Keratinocyte (primary cell): ENCODE data around the gene COA4. TPM values are rescaled to one million over a fixed set of nuclear protein-coding genes. Genes with fewer than 3 reads are reported as not detected.

Experiments
- DNase-seq: peaks from one replicate; pipeline ENCODE4 v3.0.0-alpha.2; 2011; ENCODE audit warnings: low read depth, missing footprints, low spot score
- FAIRE-seq: peaks from 2 replicates; lab custom pipeline; 2011; peaks lifted over from hg19 to GRCh38; lab: Jason Lieb, UNC
- H2AFZ ChIP-seq: 2 replicates; pipeline ENCODE4 v1.6.0; 2012; ENCODE audit warnings: low read length, control low read depth, inconsistent platforms; ENCODE audit not compliant: control insufficient read depth
- H3K27ac ChIP-seq: 2 replicates; pipeline ENCODE4 v1.5.1; 2011; ENCODE audit warnings: low read length; ENCODE audit not compliant: control insufficient read depth, insufficient read depth
- H3K27me3 ChIP-seq: 3 replicates; pipeline ENCODE4 v1.6.0; 2011; ENCODE audit warnings: low read length; ENCODE audit not compliant: control insufficient read depth, insufficient read depth; ENCODE audit errors: extremely low read depth
- H3K36me3 ChIP-seq, 2 experiments: 2 replicates in 1 of 2; 3 replicates in 1 of 2; pipeline ENCODE4 v1.5.1; 2011; ENCODE audit warnings: low read length in 2 of 2, mild to moderate bottlenecking in 1 of 2; ENCODE audit not compliant: control insufficient read depth in 2 of 2, insufficient read depth in 2 of 2; ENCODE audit errors: extremely low read depth in 1 of 2
- H3K4me1 ChIP-seq: 3 replicates; pipeline ENCODE4 v1.5.1; 2011; ENCODE audit warnings: low read length; ENCODE audit not compliant: control insufficient read depth, insufficient read depth; ENCODE audit errors: extremely low read depth
- H3K4me2 ChIP-seq: 3 replicates; pipeline ENCODE4 v1.6.0; 2011; ENCODE audit warnings: low read depth, low read length; ENCODE audit not compliant: control insufficient read depth, insufficient read depth; ENCODE audit errors: extremely low read depth
- H3K4me3 ChIP-seq, 3 experiments: fragments of 200-600 bp in 1 of 3; sonication (generic) in 1 of 3; 2 replicates in 2 of 3; 3 replicates in 1 of 3; pipeline ENCODE4 v1.5.1; 2011 to 2016; ENCODE audit warnings: low read length in 3 of 3, mild to moderate bottlenecking in 3 of 3, control low read depth in 2 of 3, inconsistent platforms in 1 of 3, low read depth in 1 of 3, mixed read lengths in 1 of 3, mixed run types in 1 of 3, moderate library complexity in 1 of 3; ENCODE audit not compliant: control insufficient read depth in 2 of 3, insufficient read depth in 2 of 3; ENCODE audit errors: extremely low read depth in 1 of 3
- H3K79me2 ChIP-seq: 2 replicates; pipeline ENCODE4 v1.6.0; 2012; ENCODE audit warnings: low read length; ENCODE audit not compliant: control insufficient read depth, insufficient read depth
- H3K9ac ChIP-seq: 3 replicates; pipeline ENCODE4 v1.6.0; 2011; ENCODE audit warnings: low read length; ENCODE audit not compliant: control insufficient read depth, insufficient read depth; ENCODE audit errors: extremely low read depth
- H3K9me1 ChIP-seq: 3 replicates; pipeline ENCODE4 v1.6.0; 2011; ENCODE audit warnings: low read length; ENCODE audit not compliant: control insufficient read depth, insufficient read depth; ENCODE audit errors: extremely low read depth
- H3K9me3 ChIP-seq: 2 replicates; pipeline ENCODE4 v1.5.1; 2012; ENCODE audit warnings: low read depth, low read length; ENCODE audit not compliant: control insufficient read depth
- H4K20me1 ChIP-seq: 3 replicates; pipeline ENCODE4 v1.6.0; 2011; ENCODE audit warnings: low read length; ENCODE audit not compliant: control insufficient read depth, insufficient read depth; ENCODE audit errors: extremely low read depth
- EZH2 ChIP-seq: IDR thresholded peaks from one replicate; pipeline ENCODE4 v1.6.1; 2012; ENCODE audit warnings: inconsistent platforms, mild to moderate bottlenecking, low read length, moderate library complexity
- dilution Hi-C: fragments of 300-500 bp; cut with MboI; formaldehyde crosslinking; loops from one replicate; pipeline ENCODE4 v1.7.0; 2020; ENCODE audit warnings: low sequenced_read_pairs; ENCODE audit not compliant: extremely low pct_ligation_motif_present
- polyA plus RNA-seq, 5 experiments: library from polyadenylated mRNA; depleted of rRNA in 3 of 5; stranded (reverse) in 3 of 5; stranded (forward) in 1 of 5; unstranded in 1 of 5; fragments of >200 nt; gene quantifications; 1 replicate in 1 of 5; 2 replicates in 3 of 5; 3 replicates in 1 of 5; pipeline versions ENCODE4 v1.2.1 to v1.2.3, GENCODE V29; 2011 to 2012; ENCODE audit warnings: missing spikeins in 2 of 5, low read depth in 1 of 5, low replicate concordance in 1 of 5
- TF ChIP-seq, protein P1 (sequence below), 3 experiments: IDR thresholded peaks in 1 of 3; conservative IDR thresholded peaks in 1 of 3; optimal IDR thresholded peaks in 1 of 3; 2 replicates in 2 of 3; 3 replicates in 1 of 3; pipeline versions ENCODE3 to v1.5.1; 2011; ENCODE audit warnings: low read length in 3 of 3, mild to moderate bottlenecking in 3 of 3, moderate library complexity in 2 of 3, control low read depth in 1 of 3, inconsistent platforms in 1 of 3; ENCODE audit not compliant: insufficient read depth in 2 of 3; ENCODE audit errors: extremely low read depth in 1 of 3

The COA4 gene
- polyA plus RNA-seq, 1 donor (not counting 4 experiments of a cell fraction or from before 2014, with no cell fraction given), result 82.2 TPM

- DNase-seq (no peak), FAIRE-seq (no peak)
- dilution Hi-C loops, result no loop called here
- no peaks in the 10 kb centered on the region for H4K20me1 ChIP-seq
- no peak overlapping the region for H3K9ac ChIP-seq
- TF ChIP-seq, protein P1, sequence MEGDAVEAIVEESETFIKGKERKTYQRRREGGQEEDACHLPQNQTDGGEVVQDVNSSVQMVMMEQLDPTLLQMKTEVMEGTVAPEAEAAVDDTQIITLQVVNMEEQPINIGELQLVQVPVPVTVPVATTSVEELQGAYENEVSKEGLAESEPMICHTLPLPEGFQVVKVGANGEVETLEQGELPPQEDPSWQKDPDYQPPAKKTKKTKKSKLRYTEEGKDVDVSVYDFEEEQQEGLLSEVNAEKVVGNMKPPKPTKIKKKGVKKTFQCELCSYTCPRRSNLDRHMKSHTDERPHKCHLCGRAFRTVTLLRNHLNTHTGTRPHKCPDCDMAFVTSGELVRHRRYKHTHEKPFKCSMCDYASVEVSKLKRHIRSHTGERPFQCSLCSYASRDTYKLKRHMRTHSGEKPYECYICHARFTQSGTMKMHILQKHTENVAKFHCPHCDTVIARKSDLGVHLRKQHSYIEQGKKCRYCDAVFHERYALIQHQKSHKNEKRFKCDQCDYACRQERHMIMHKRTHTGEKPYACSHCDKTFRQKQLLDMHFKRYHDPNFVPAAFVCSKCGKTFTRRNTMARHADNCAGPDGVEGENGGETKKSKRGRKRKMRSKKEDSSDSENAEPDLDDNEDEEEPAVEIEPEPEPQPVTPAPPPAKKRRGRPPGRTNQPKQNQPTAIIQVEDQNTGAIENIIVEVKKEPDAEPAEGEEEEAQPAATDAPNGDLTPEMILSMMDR (optimal IDR thresholded peaks at IDR 0.05 in 1 of 3, IDR thresholded peaks at IDR 0.05 in 1 of 3, conservative IDR thresholded peaks at IDR 0.05 in 1 of 3; ENCODE audit: extremely low read depth in 1 of 3, insufficient read depth in 2 of 3, low read length in 3 of 3), result no peak
- no peak for TF ChIP-seq EZH2
- no peak overlapping the region for H2AFZ ChIP-seq
- no peak overlapping the region for H3K4me2 ChIP-seq
- H3K27ac ChIP-seq, result no peak overlapping the region
- H3K4me3 ChIP-seq, result no peak overlapping the region
- no peaks in the 10 kb centered on the region for H3K9me1 ChIP-seq
- H3K79me2 ChIP-seq, result no peaks in the 10 kb centered on the region
- no peaks in the 10 kb centered on the region for H3K9me3 ChIP-seq
- H3K4me1 ChIP-seq, result no peaks in the 10 kb centered on the region
- H3K27me3 ChIP-seq, result no peaks in the 10 kb centered on the region
- H3K36me3 ChIP-seq, result peaks cover 0 to 1% of the 10 kb centered on the region in 2 experiments
These were observed 46.4 kb downstream of the COA4 start for GRCh38 chr11:73830261-73830660.

Other genes with a start within 250 kb of the COA4 start
- 0.12 TPM in 1 of 3 replicates, not detected in the others for gene PLEKHB1, start 230.3 kb downstream of the COA4 start, polyA plus RNA-seq
- gene RAB6A, start 115.8 kb downstream of the COA4 start, polyA plus RNA-seq, result 99.9 to 143 TPM (median 142 TPM) in 3 replicates
- 46.3 to 72.2 TPM (median 53.0 TPM) in 3 replicates for gene MRPL48, start 89.0 kb downstream of the COA4 start, polyA plus RNA-seq
- gene PAAF1, start 153 bp upstream of the COA4 start, polyA plus RNA-seq, result 14.1 to 23.3 TPM (median 19.1 TPM) in 3 replicates
- gene DNAJB13, start 74.2 kb upstream of the COA4 start, polyA plus RNA-seq, result 0.06 to 0.09 TPM (median 0.09 TPM) in 3 replicates
- gene UCP2, start 106.0 kb upstream of the COA4 start, polyA plus RNA-seq, result 1.1 to 2.5 TPM (median 2.3 TPM) in 3 replicates
- gene UCP3, start 132.2 kb upstream of the COA4 start, polyA plus RNA-seq, result 0.18 to 0.70 TPM (median 0.52 TPM) in 3 replicates